NK-92 (cell line): ENCODE results near the gene MKI67.
"Not testable (repeated sequence)": the region's sequence is repeated elsewhere in the genome, so short reads cannot be mapped to it uniquely, and the experiment has no call there.

Source experiments
- DNase-seq: peaks from one replicate; lab custom pipeline; 2025; ENCODE audit not compliant: unreplicated experiment; lab: John Stamatoyannopoulos, UW

MKI67 gene

GRCh38 chr10:128125944-128126764, at the start of gene MKI67:
Gene MKI67, minus strand, starts transcription at chr10:128126423. Its CDS starts 756 bp downstream, at chr10:128125667.
- peak; percentile 37 for DNase-seq

GRCh38 chr10:128174581-128175559, 48.6 kb upstream of the MKI67 start:
- DNase-seq = no peak

GRCh38 chr10:128173386-128173785, 47.2 kb upstream of the MKI67 start:
- DNase-seq = no peak

- no peak for DNase-seq
Observed at GRCh38 chr10:128172756-128173155, 46.5 kb upstream of the MKI67 start.

GRCh38 chr10:128169811-128170379, 43.7 kb upstream of the MKI67 start:
- DNase-seq = no peak

- no peak for DNase-seq
Observed at GRCh38 chr10:128167926-128168520, 41.8 kb upstream of the MKI67 start.

GRCh38 chr10:128167123-128167522, 40.9 kb upstream of the MKI67 start:
- DNase-seq = not testable (repeated sequence)

GRCh38 chr10:128166151-128166550, 39.9 kb upstream of the MKI67 start:
- no peak for DNase-seq

GRCh38 chr10:128165536-128165935, 39.3 kb upstream of the MKI67 start:
- DNase-seq = no peak

GRCh38 chr10:128163701-128164100, 37.5 kb upstream of the MKI67 start:
- DNase-seq = no peak

GRCh38 chr10:128161031-128161430, 34.8 kb upstream of the MKI67 start:
- no peak for DNase-seq

GRCh38 chr10:128160297-128160711, 34.1 kb upstream of the MKI67 start:
- no peak for DNase-seq

- DNase-seq = no peak
Observed at GRCh38 chr10:128158021-128158795, 32.0 kb upstream of the MKI67 start.

- DNase-seq = no peak
Observed at GRCh38 chr10:128156999-128157755, 31.0 kb upstream of the MKI67 start.

GRCh38 chr10:128152741-128153580, 26.7 kb upstream of the MKI67 start:
- DNase-seq = no peak

- no peak for DNase-seq
Observed at GRCh38 chr10:128151031-128151430, 24.8 kb upstream of the MKI67 start.

- DNase-seq = no peak
Observed at GRCh38 chr10:128150561-128150960, 24.3 kb upstream of the MKI67 start.

GRCh38 chr10:128150045-128150493, 23.8 kb upstream of the MKI67 start:
- no peak for DNase-seq
